ENCODE results near the gene CELSR2. TPM values are rescaled to one million over a fixed set of nuclear protein-coding genes. Genes with fewer than 3 reads are reported as not detected.

Gene CELSR2
- polyA plus RNA-seq, 3 donors, result 0.03 to 0.97 (median 0.04) TPM

- Histone ChIP-seq H3K27ac (ENCODE audit: low read depth in 1 of 2, low read length in 2 of 2) (no peak overlapping the region), H3K79me2 (ENCODE audit: insufficient read depth, low read length) (no peaks in the 10 kb centered on the region), H3K4me2 (replicated peaks; ENCODE audit: extremely low read depth, low read length, poor library complexity, severe bottlenecking) (no peak overlapping the region), H3K27me3 (ENCODE audit: control insufficient read depth in 2 of 2, insufficient read depth in 2 of 2, low read length in 2 of 2) (no peaks in the 10 kb centered on the region), H3K36me3 (replicated peaks in 1 of 2; ENCODE audit: control insufficient read depth in 1 of 2, insufficient read depth in 2 of 2, low read length in 2 of 2) (no peaks in the 10 kb centered on the region), H2AFZ (ENCODE audit: insufficient read depth, low read depth, low read length, poor library complexity, severe bottlenecking) (no peak overlapping the region), H3K4me3 (replicated peaks in 1 of 3; ENCODE audit: low read depth in 2 of 3, low read length in 3 of 3) (no peak overlapping the region), H3K9me3 (replicated peaks in 1 of 2; ENCODE audit: control insufficient read depth in 1 of 2, insufficient read depth in 1 of 2, low read length in 2 of 2) (no peaks in the 10 kb centered on the region), H4K20me1 (ENCODE audit: insufficient read depth, low read length) (no peaks in the 10 kb centered on the region), H3K4me1 (ENCODE audit: control insufficient read depth in 1 of 2, insufficient read depth in 2 of 2, low read length in 2 of 2) (peaks cover 5 to 7% of the 10 kb centered on the region in 2 donors), H3K9ac (ENCODE audit: insufficient read depth, low read length, poor library complexity, severe bottlenecking) (no peak overlapping the region)
- Mint-ChIP-seq H3K27me3 (ENCODE audit: low read depth in 3 of 3) (peaks cover 3 to 7% (median 4%) of the 10 kb centered on the region in 3 donors), H3K9me3 (peaks cover 0 to 3% (median 0%) of the 10 kb centered on the region in 7 donors), H3K4me1 (peaks cover 6% of the 10 kb centered on the region), H3K4me3 (no peak overlapping the region), H3K27ac (no peak overlapping the region), H3K36me3 (no peaks in the 10 kb centered on the region)
- intact Hi-C loops (cut with micrococcal nuclease), result loop anchor here in 1 of 2 donors (5.0 kb wide), 1 partner anchor 34 kb away; no protein-coding TSS in a partner anchor
- DNase-seq, result no peak
- 95% methylated on average over 16 of the region's 17 CpGs for WGBS (ENCODE audit: insufficient coverage)
- TF ChIP-seq, protein P1, sequence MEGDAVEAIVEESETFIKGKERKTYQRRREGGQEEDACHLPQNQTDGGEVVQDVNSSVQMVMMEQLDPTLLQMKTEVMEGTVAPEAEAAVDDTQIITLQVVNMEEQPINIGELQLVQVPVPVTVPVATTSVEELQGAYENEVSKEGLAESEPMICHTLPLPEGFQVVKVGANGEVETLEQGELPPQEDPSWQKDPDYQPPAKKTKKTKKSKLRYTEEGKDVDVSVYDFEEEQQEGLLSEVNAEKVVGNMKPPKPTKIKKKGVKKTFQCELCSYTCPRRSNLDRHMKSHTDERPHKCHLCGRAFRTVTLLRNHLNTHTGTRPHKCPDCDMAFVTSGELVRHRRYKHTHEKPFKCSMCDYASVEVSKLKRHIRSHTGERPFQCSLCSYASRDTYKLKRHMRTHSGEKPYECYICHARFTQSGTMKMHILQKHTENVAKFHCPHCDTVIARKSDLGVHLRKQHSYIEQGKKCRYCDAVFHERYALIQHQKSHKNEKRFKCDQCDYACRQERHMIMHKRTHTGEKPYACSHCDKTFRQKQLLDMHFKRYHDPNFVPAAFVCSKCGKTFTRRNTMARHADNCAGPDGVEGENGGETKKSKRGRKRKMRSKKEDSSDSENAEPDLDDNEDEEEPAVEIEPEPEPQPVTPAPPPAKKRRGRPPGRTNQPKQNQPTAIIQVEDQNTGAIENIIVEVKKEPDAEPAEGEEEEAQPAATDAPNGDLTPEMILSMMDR (IDR thresholded peaks at IDR 0.05), result no peak
Observed at GRCh38 chr1:109267743-109268300, 18.5 kb downstream of the CELSR2 start.

DNA sequence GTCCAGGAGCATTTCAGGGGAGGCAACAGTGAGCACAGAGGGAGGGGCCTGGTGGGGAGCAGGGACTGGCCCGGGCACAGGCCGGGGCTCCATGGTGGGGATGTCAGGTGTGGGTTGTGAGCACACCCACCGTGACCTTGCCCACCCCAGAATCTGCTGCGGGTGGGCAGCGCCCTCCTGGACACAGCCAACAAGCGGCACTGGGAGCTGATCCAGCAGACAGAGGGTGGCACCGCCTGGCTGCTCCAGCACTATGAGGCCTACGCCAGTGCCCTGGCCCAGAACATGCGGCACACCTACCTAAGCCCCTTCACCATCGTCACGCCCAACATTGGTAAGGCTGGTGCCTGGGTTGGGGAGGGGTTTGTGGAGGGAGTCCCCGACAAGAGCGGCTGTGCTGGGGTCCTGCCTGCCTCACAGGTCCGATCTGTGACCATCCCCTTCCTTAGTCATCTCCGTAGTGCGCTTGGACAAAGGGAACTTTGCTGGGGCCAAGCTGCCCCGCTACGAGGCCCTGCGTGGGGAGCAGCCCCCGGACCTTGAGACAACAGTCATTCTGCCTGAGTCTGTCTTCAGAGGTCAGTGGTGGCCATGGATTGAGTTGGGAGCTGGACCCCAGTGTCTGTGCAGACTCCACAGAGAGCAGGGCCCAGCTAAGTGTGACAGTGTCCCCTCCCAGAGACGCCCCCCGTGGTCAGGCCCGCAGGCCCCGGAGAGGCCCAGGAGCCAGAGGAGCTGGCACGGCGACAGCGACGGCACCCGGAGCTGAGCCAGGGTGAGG is 19.3 kb downstream of the CELSR2 start:
- Mint-ChIP-seq H3K9me3 (peaks cover 0 to 3% (median 0%) of the 10 kb centered on the region in 7 donors), H3K4me3 (no peak overlapping the region), H3K36me3 (no peaks in the 10 kb centered on the region), H3K27ac (no peak overlapping the region), H3K4me1 (peaks cover 4% of the 10 kb centered on the region), H3K27me3 (ENCODE audit: low read depth in 3 of 3) (peaks cover under 1 to 3% (median 2%) of the 10 kb centered on the region in 3 donors)
- Histone ChIP-seq H2AFZ (ENCODE audit: insufficient read depth, low read depth, low read length, poor library complexity, severe bottlenecking) (no peak overlapping the region), H3K9me3 (replicated peaks in 1 of 2; ENCODE audit: control insufficient read depth in 1 of 2, insufficient read depth in 1 of 2, low read length in 2 of 2) (no peaks in the 10 kb centered on the region), H3K27ac (ENCODE audit: low read depth in 1 of 2, low read length in 2 of 2) (no peak overlapping the region), H3K79me2 (ENCODE audit: insufficient read depth, low read length) (no peaks in the 10 kb centered on the region), H3K4me1 (ENCODE audit: control insufficient read depth in 1 of 2, insufficient read depth in 2 of 2, low read length in 2 of 2) (peaks cover 6 to 7% of the 10 kb centered on the region in 2 donors), H3K4me3 (replicated peaks in 1 of 3; ENCODE audit: low read depth in 2 of 3, low read length in 3 of 3) (no peak overlapping the region), H4K20me1 (ENCODE audit: insufficient read depth, low read length) (no peaks in the 10 kb centered on the region), H3K36me3 (replicated peaks in 1 of 2; ENCODE audit: control insufficient read depth in 1 of 2, insufficient read depth in 2 of 2, low read length in 2 of 2) (no peaks in the 10 kb centered on the region), H3K4me2 (replicated peaks; ENCODE audit: extremely low read depth, low read length, poor library complexity, severe bottlenecking) (no peak overlapping the region), H3K9ac (ENCODE audit: insufficient read depth, low read length, poor library complexity, severe bottlenecking) (no peak overlapping the region), H3K27me3 (ENCODE audit: control insufficient read depth in 2 of 2, insufficient read depth in 2 of 2, low read length in 2 of 2) (no peaks in the 10 kb centered on the region)
- no peak for DNase-seq
- WGBS (ENCODE audit: insufficient coverage), result 93% methylated on average over 19 of the region's 29 CpGs
- TF ChIP-seq, protein P1 (IDR thresholded peaks at IDR 0.05), result no peak
- intact Hi-C loops (cut with micrococcal nuclease), result loop anchor here in 1 of 2 donors (5.0 kb wide), 1 partner anchor 34 kb away; no protein-coding TSS in a partner anchor

Data from CD14-positive monocyte (primary cell).